ENCODE measurements around the gene LMBR1L. TPM values are rescaled to one million over a fixed set of nuclear protein-coding genes. Genes with fewer than 3 reads are reported as not detected.
"Not testable (repeated sequence)": the region's sequence is repeated elsewhere in the genome, so short reads cannot be mapped to it uniquely, and the experiment has no call there.

Gene LMBR1L
- total RNA-seq, 6 donors from 2014 or later: 20.4 to 108 (median 57.7) TPM

- no peaks in the 10 kb centered on the region for H3K9me3 ChIP-seq
- no peak for ATAC-seq (ENCODE audit: low FRiP score in 2 of 2)
- no peak overlapping the region for H3K27ac ChIP-seq
- 98 to 100% methylated on average over 1 of the region's 1 CpG for WGBS, 2 donors
- TF ChIP-seq EP300 (IDR thresholded peaks at IDR 0.05) (no peak), POLR2AphosphoS5 (IDR thresholded peaks at IDR 0.05) (no peak), CTCF (IDR thresholded peaks at IDR 0.05) (no peak), POLR2A (IDR thresholded peaks at IDR 0.05) (no peak)
- H3K27me3 ChIP-seq: no peaks in the 10 kb centered on the region
- H3K36me3 ChIP-seq: no peaks in the 10 kb centered on the region
- H3K4me3 ChIP-seq: no peak overlapping the region
- DNase-seq: no peak
- H3K4me1 ChIP-seq: no peaks in the 10 kb centered on the region
Observed at GRCh38 chr12:49146406-49146805, 35.8 kb upstream of the LMBR1L start.

- no peak for TF ChIP-seq POLR2AphosphoS5 (IDR thresholded peaks at IDR 0.05)
- TF ChIP-seq POLR2A (IDR thresholded peaks at IDR 0.05): no peak
- no peak for TF ChIP-seq CTCF (IDR thresholded peaks at IDR 0.05)
- TF ChIP-seq EP300 (IDR thresholded peaks at IDR 0.05): no peak
- H3K36me3 ChIP-seq: no peaks in the 10 kb centered on the region
- H3K4me1 ChIP-seq: no peaks in the 10 kb centered on the region
- DNase-seq: no peak
- H3K27me3 ChIP-seq: no peaks in the 10 kb centered on the region
- H3K4me3 ChIP-seq: no peak overlapping the region
- WGBS, 2 donors: 90 to 92% methylated on average over 2 of the region's 2 CpGs
- no peak overlapping the region for H3K27ac ChIP-seq
- no peak for ATAC-seq (ENCODE audit: low FRiP score in 2 of 2)
- H3K9me3 ChIP-seq: no peaks in the 10 kb centered on the region
Observed at GRCh38 chr12:49144384-49144783, 33.7 kb upstream of the LMBR1L start.

GRCh38 chr12:49138999-49139398, 28.4 kb upstream of the LMBR1L start:
- H3K27ac ChIP-seq: no peak overlapping the region
- H3K36me3 ChIP-seq: no peaks in the 10 kb centered on the region
- TF ChIP-seq POLR2AphosphoS5 (IDR thresholded peaks at IDR 0.05) (no peak), CTCF (IDR thresholded peaks at IDR 0.05) (no peak), POLR2A (IDR thresholded peaks at IDR 0.05) (no peak), EP300 (IDR thresholded peaks at IDR 0.05) (no peak)
- H3K27me3 ChIP-seq: no peaks in the 10 kb centered on the region
- no peaks in the 10 kb centered on the region for H3K4me1 ChIP-seq
- ATAC-seq (ENCODE audit: low FRiP score in 2 of 2): no peak
- no peak overlapping the region for H3K4me3 ChIP-seq
- WGBS, 2 donors: 90 to 95% methylated on average over 2 of the region's 2 CpGs
- DNase-seq: no peak
- H3K9me3 ChIP-seq: no peaks in the 10 kb centered on the region

- WGBS, 2 donors: 46 to 54% methylated on average over 2 of the region's 2 CpGs
- Histone ChIP-seq H3K4me1 (no peaks in the 10 kb centered on the region), H3K9me3 (no peaks in the 10 kb centered on the region), H3K36me3 (no peaks in the 10 kb centered on the region), H3K27me3 (no peaks in the 10 kb centered on the region), H3K4me3 (no peak overlapping the region), H3K27ac (no peak overlapping the region)
- ATAC-seq (ENCODE audit: low FRiP score in 2 of 2) (no peak), DNase-seq (no peak)
- TF ChIP-seq POLR2A (IDR thresholded peaks at IDR 0.05): no peak
- no peak for TF ChIP-seq POLR2AphosphoS5 (IDR thresholded peaks at IDR 0.05)
- TF ChIP-seq CTCF (IDR thresholded peaks at IDR 0.05): no peak
- no peak for TF ChIP-seq EP300 (IDR thresholded peaks at IDR 0.05)
Observed at GRCh38 chr12:49138587-49138986, 27.9 kb upstream of the LMBR1L start.

- no peak for ATAC-seq (ENCODE audit: low FRiP score in 2 of 2)
- 80 to 100% methylated on average over 1 of the region's 1 CpG for WGBS, 2 donors
- TF ChIP-seq CTCF (IDR thresholded peaks at IDR 0.05) (no peak), POLR2AphosphoS5 (IDR thresholded peaks at IDR 0.05) (no peak), EP300 (IDR thresholded peaks at IDR 0.05) (no peak), POLR2A (IDR thresholded peaks at IDR 0.05) (no peak)
- Histone ChIP-seq H3K27ac (no peak overlapping the region), H3K9me3 (no peaks in the 10 kb centered on the region), H3K4me3 (no peak overlapping the region), H3K27me3 (no peaks in the 10 kb centered on the region), H3K4me1 (peaks cover 3 to 5% (median 5%) of the 10 kb centered on the region in 4 donors), H3K36me3 (no peaks in the 10 kb centered on the region)
- no peak for DNase-seq
Observed at GRCh38 chr12:49137476-49137875, 26.8 kb upstream of the LMBR1L start.

- not testable (repeated sequence) for DNase-seq; H3K9me3 ChIP-seq; ATAC-seq (ENCODE audit: low FRiP score in 2 of 2); H3K4me3 ChIP-seq; H3K36me3 ChIP-seq; H3K4me1 ChIP-seq; H3K27ac ChIP-seq; H3K27me3 ChIP-seq
- WGBS, 2 donors: 88 to 92% methylated on average over 3 of the region's 3 CpGs
Observed at GRCh38 chr12:49136997-49137396, 26.4 kb upstream of the LMBR1L start.

All from upper lobe of left lung (tissue), 6 donors.